Keratinocyte (primary cell): Measurements from ENCODE around the gene POR.

ENCODE experiments used
- CTCF ChIP-seq, 3 experiments: IDR thresholded peaks in 1 of 3; conservative IDR thresholded peaks in 1 of 3; optimal IDR thresholded peaks in 1 of 3; 2 replicates in 2 of 3; 3 replicates in 1 of 3; pipeline versions ENCODE3 to v1.5.1; 2011; ENCODE audit warnings: low read length in 3 of 3, mild to moderate bottlenecking in 3 of 3, moderate library complexity in 2 of 3, control low read depth in 1 of 3, inconsistent platforms in 1 of 3; ENCODE audit not compliant: insufficient read depth in 2 of 3; ENCODE audit errors: extremely low read depth in 1 of 3
- EZH2 ChIP-seq: IDR thresholded peaks from one replicate; pipeline ENCODE4 v1.6.1; 2012; ENCODE audit warnings: inconsistent platforms, mild to moderate bottlenecking, low read length, moderate library complexity

GRCh38 chr7:75922966-75923603 lies 8.1 kb downstream of the POR start:
- TF ChIP-seq CTCF (optimal IDR thresholded peaks at IDR 0.05 in 1 of 3, IDR thresholded peaks at IDR 0.05 in 1 of 3, conservative IDR thresholded peaks at IDR 0.05 in 1 of 3; ENCODE audit: extremely low read depth in 1 of 3, insufficient read depth in 2 of 3, low read length in 3 of 3) (no peak), EZH2 (no peak)
